Neural cell (in vitro differentiated cells): Measurements from ENCODE around the gene ZNRF1. TPM values are rescaled to one million over a fixed set of nuclear protein-coding genes. Genes with fewer than 3 reads are reported as not detected.

ENCODE experiments used
- H2AFZ ChIP-seq: fragments of 200-600, 300-800 bp; sonication (generic), shearing (Covaris generic); 2 replicates; pipeline ENCODE4 v1.6.0; 2014; ENCODE audit warnings: low read depth, mild to moderate bottlenecking, antibody characterized with exemption, low read length, moderate library complexity
- H3F3A ChIP-seq: fragments of 200-600 bp; shearing (Covaris generic); 2 replicates; pipeline ENCODE4 v1.6.1; 2016; ENCODE audit warnings: mild to moderate bottlenecking, moderate library complexity, mixed read lengths, antibody characterized with exemption, low read length; ENCODE audit not compliant: insufficient read depth, poor library complexity, severe bottlenecking
- H3K27ac ChIP-seq: fragments of 200-600, 300-800 bp; sonication (generic), shearing (Covaris generic); 2 replicates; pipeline ENCODE4 v1.5.1; 2014; ENCODE audit warnings: mild to moderate bottlenecking, low read length, moderate library complexity
- H3K27me3 ChIP-seq: fragments of 300-800, 200-600 bp; sonication (generic), shearing (Covaris generic); 2 replicates; pipeline ENCODE4 v1.6.0; 2014; ENCODE audit warnings: mild to moderate bottlenecking, low read depth, low read length, moderate library complexity; ENCODE audit not compliant: insufficient read depth
- H3K36me3 ChIP-seq: fragments of 300-800, 200-600 bp; sonication (generic), shearing (Covaris generic); 2 replicates; pipeline ENCODE4 v1.5.1; 2014; ENCODE audit warnings: mild to moderate bottlenecking, antibody characterized with exemption, low read length, moderate library complexity; ENCODE audit not compliant: insufficient read depth
- H3K4me2 ChIP-seq: fragments of 300-800, 200-600 bp; sonication (generic), shearing (Covaris generic); 2 replicates; pipeline ENCODE4 v1.6.0; 2014; ENCODE audit warnings: mild to moderate bottlenecking, low read length
- H3K4me3 ChIP-seq: fragments of 300-800, 200-600 bp; sonication (generic), shearing (Covaris generic); 2 replicates; pipeline ENCODE4 v1.5.1; 2014; ENCODE audit warnings: mild to moderate bottlenecking, low read length, moderate library complexity
- H3K79me2 ChIP-seq: fragments of 200-600 bp; shearing (Covaris generic); replicated peaks from 2 replicates; pipeline ENCODE4 v1.6.0; 2014; ENCODE audit warnings: mild to moderate bottlenecking, low read length, moderate library complexity; ENCODE audit not compliant: insufficient read depth
- H3K9ac ChIP-seq: fragments of 300-800, 200-600 bp; sonication (generic), shearing (Covaris generic); 2 replicates; pipeline ENCODE4 v1.6.1; 2016; ENCODE audit warnings: mild to moderate bottlenecking, low read length, mixed read lengths
- H3K9me2 ChIP-seq: fragments of 200-600 bp; shearing (Covaris generic); 2 replicates; pipeline ENCODE4 v1.6.1; 2016; ENCODE audit warnings: mild to moderate bottlenecking, low read length, mixed read lengths; ENCODE audit not compliant: insufficient read depth
- H3K9me3 ChIP-seq: fragments of 200-600, 300-800 bp; sonication (generic), shearing (Covaris generic); 2 replicates; pipeline ENCODE4 v1.6.1; 2016; ENCODE audit warnings: mild to moderate bottlenecking, mixed run types, low read length, moderate library complexity, mixed read lengths
- H4K20me1 ChIP-seq: fragments of 200-600 bp; shearing (Covaris generic); 2 replicates; pipeline ENCODE4 v1.6.1; 2016; ENCODE audit warnings: mild to moderate bottlenecking, mixed run types; ENCODE audit not compliant: insufficient read depth
- EP300 ChIP-seq: fragments of 450-650 bp; conservative IDR thresholded peaks from 2 replicates; pipeline ENCODE4 v1.6.1; 2014; ENCODE audit warnings: antibody characterized with exemption, mild to moderate bottlenecking, moderate library complexity; ENCODE audit not compliant: poor library complexity, severe bottlenecking
- EZH2 ChIP-seq: fragments of 200-600, 300-800 bp; shearing (Covaris generic), sonication (generic); IDR thresholded peaks from 2 replicates; pipeline ENCODE4 v1.6.1; 2014; ENCODE audit warnings: antibody characterized with exemption, low read length, borderline replicate concordance, mild to moderate bottlenecking; ENCODE audit not compliant: insufficient read depth, poor library complexity, severe bottlenecking
- MXI1 ChIP-seq: fragments of 450-650 bp; conservative IDR thresholded peaks from 2 replicates; pipeline ENCODE4 v1.6.1; 2014; ENCODE audit warnings: antibody characterized with exemption, mild to moderate bottlenecking; ENCODE audit not compliant: poor library complexity, severe bottlenecking
- POLR2AphosphoS5 ChIP-seq: IDR thresholded peaks from 2 replicates; pipeline ENCODE4 v1.6.1; 2012
- RAD21 ChIP-seq: fragments of 450-650 bp; conservative IDR thresholded peaks from 2 replicates; pipeline ENCODE4 v1.6.1; 2014; ENCODE audit warnings: antibody characterized with exemption, mild to moderate bottlenecking, moderate library complexity
- SMC3 ChIP-seq: fragments of 450-650 bp; conservative IDR thresholded peaks from 2 replicates; pipeline ENCODE4 v1.6.1; 2014; ENCODE audit warnings: antibody characterized with exemption, mild to moderate bottlenecking, moderate library complexity; ENCODE audit not compliant: poor library complexity
- TAF1 ChIP-seq: IDR thresholded peaks from 2 replicates; pipeline ENCODE4 v1.6.1; 2012; ENCODE audit warnings: low read depth
- polyA plus RNA-seq: library from polyadenylated mRNA; depleted of rRNA; stranded (reverse); fragments of >200 nt; gene quantifications from 2 replicates; pipeline ENCODE4 v1.2.3, GENCODE V29; 2014
- TF ChIP-seq, protein P1 (sequence below): fragments of 450-650 bp; IDR thresholded peaks from 2 replicates; pipeline ENCODE4 v1.5.1; 2014; ENCODE audit warnings: antibody characterized with exemption, mild to moderate bottlenecking, moderate library complexity; ENCODE audit not compliant: poor library complexity, severe bottlenecking
- TF ChIP-seq, protein P2 (sequence below): IDR thresholded peaks from 2 replicates; pipeline ENCODE4 v1.6.1; 2012; ENCODE audit warnings: borderline replicate concordance

The ZNRF1 gene
- polyA plus RNA-seq, 1 donor from 2014 or later = 31.6 TPM

DNA sequence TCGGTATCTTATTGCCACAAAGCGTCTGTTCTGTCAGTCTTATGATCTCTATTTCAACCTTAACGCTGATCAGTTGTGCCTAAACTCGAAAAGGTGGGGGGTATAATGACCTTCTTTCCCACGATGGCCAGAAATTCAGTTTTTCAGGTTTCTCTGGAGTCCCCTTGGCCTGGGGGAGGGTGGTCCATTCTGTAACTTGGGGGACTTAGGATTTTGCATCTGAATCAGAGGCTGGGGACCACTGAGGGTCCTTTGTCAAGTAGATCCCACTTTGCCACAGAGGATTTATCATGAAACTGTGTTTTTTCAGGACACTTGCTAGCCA, 7.6 kb upstream of the ZNRF1 start:
- no peak overlapping the region for H3K27ac ChIP-seq
- no peak for TF ChIP-seq TAF1
- TF ChIP-seq POLR2AphosphoS5 = no peak
- TF ChIP-seq, protein P1, sequence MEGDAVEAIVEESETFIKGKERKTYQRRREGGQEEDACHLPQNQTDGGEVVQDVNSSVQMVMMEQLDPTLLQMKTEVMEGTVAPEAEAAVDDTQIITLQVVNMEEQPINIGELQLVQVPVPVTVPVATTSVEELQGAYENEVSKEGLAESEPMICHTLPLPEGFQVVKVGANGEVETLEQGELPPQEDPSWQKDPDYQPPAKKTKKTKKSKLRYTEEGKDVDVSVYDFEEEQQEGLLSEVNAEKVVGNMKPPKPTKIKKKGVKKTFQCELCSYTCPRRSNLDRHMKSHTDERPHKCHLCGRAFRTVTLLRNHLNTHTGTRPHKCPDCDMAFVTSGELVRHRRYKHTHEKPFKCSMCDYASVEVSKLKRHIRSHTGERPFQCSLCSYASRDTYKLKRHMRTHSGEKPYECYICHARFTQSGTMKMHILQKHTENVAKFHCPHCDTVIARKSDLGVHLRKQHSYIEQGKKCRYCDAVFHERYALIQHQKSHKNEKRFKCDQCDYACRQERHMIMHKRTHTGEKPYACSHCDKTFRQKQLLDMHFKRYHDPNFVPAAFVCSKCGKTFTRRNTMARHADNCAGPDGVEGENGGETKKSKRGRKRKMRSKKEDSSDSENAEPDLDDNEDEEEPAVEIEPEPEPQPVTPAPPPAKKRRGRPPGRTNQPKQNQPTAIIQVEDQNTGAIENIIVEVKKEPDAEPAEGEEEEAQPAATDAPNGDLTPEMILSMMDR = no peak
- TF ChIP-seq EZH2 = no peak
- TF ChIP-seq RAD21 = no peak
- TF ChIP-seq, protein P2, sequence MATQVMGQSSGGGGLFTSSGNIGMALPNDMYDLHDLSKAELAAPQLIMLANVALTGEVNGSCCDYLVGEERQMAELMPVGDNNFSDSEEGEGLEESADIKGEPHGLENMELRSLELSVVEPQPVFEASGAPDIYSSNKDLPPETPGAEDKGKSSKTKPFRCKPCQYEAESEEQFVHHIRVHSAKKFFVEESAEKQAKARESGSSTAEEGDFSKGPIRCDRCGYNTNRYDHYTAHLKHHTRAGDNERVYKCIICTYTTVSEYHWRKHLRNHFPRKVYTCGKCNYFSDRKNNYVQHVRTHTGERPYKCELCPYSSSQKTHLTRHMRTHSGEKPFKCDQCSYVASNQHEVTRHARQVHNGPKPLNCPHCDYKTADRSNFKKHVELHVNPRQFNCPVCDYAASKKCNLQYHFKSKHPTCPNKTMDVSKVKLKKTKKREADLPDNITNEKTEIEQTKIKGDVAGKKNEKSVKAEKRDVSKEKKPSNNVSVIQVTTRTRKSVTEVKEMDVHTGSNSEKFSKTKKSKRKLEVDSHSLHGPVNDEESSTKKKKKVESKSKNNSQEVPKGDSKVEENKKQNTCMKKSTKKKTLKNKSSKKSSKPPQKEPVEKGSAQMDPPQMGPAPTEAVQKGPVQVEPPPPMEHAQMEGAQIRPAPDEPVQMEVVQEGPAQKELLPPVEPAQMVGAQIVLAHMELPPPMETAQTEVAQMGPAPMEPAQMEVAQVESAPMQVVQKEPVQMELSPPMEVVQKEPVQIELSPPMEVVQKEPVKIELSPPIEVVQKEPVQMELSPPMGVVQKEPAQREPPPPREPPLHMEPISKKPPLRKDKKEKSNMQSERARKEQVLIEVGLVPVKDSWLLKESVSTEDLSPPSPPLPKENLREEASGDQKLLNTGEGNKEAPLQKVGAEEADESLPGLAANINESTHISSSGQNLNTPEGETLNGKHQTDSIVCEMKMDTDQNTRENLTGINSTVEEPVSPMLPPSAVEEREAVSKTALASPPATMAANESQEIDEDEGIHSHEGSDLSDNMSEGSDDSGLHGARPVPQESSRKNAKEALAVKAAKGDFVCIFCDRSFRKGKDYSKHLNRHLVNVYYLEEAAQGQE = no peak
- TF ChIP-seq MXI1 = no peak
- no peak for TF ChIP-seq SMC3
- TF ChIP-seq EP300 = no peak

DNA sequence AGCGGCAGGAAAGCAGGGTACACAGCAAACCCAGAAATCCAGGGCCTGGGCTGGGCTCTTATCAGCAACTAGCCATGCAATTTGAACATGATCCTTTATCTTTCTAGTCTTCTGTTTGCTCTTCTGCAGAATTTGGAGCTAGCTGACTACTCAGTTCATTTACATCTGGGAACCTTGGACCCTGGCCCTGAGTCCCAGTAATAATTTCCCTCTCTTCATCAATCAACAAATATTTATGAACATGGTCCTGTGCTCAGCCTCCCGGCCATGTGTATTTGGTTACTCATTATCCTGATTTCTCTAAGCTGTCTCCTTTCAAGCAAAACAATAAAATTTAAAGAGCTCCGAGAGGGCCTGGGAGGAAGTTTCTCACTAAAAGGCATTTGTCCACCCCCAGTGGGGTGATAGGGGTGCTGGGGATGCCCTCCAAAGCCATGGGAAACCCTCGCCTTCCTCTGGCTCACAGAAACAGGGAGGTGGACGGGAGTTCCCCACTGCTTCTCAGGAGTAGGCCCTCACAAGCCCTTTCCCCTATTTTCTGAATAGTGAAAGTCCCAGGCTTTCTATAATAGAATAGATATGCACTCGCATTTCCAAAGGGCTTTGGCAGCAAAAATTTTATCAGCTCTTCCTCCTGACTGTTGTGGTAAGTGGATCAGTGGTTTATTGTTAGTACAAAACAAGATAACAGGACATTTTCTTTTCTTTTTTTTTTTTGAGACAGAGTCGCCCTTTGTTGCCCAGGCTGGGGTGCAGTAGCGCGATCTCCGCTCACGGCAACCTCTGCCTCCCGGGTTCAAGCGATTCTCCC, 7.0 kb upstream of the ZNRF1 start:
- Histone ChIP-seq H2AFZ (no peak overlapping the region), H3K4me2 (no peak overlapping the region), H3K4me3 (no peak overlapping the region), H4K20me1 (no peaks in the 10 kb centered on the region), H3K79me2 (no peaks in the 10 kb centered on the region), H3K9me2 (no peaks in the 10 kb centered on the region), H3K36me3 (no peaks in the 10 kb centered on the region), H3F3A (no peaks in the 10 kb centered on the region), H3K9ac (no peak overlapping the region), H3K27ac (no peak overlapping the region), H3K27me3 (no peaks in the 10 kb centered on the region), H3K9me3 (no peaks in the 10 kb centered on the region)
- TF ChIP-seq EZH2 (no peak), TAF1 (no peak)
- TF ChIP-seq, protein P2 = no peak
- TF ChIP-seq, protein P1 = no peak

More for the DNA sequence above, 7.6 kb upstream of the ZNRF1 start:
- no peaks in the 10 kb centered on the region for H3K9me3 ChIP-seq
- H4K20me1 ChIP-seq = no peaks in the 10 kb centered on the region
- no peaks in the 10 kb centered on the region for H3K36me3 ChIP-seq
- H3F3A ChIP-seq = no peaks in the 10 kb centered on the region
- H3K27me3 ChIP-seq = no peaks in the 10 kb centered on the region
- H2AFZ ChIP-seq = no peak overlapping the region
- H3K9me2 ChIP-seq = no peaks in the 10 kb centered on the region
- H3K4me2 ChIP-seq = no peak overlapping the region
- no peak overlapping the region for H3K4me3 ChIP-seq
- no peaks in the 10 kb centered on the region for H3K79me2 ChIP-seq
- H3K9ac ChIP-seq = no peak overlapping the region
